Progenitor cell of endocrine pancreas (in vitro differentiated cells): ENCODE results near the gene KIF12. TPM values are rescaled to one million over a fixed set of nuclear protein-coding genes. Genes with fewer than 3 reads are reported as not detected.
"Not testable (repeated sequence)": the region's sequence is repeated elsewhere in the genome, so short reads cannot be mapped to it uniquely, and the experiment has no call there.

Source experiments
- DNase-seq: peaks from one replicate; pipeline ENCODE4 v3.0.0; 2021; ENCODE audit warnings: low spot score; ENCODE audit not compliant: unreplicated experiment
- H3K27ac Mint-ChIP-seq: 2 replicates; pipeline ENCODE4 v1.8.0; 2021; ENCODE audit warnings: mild to moderate bottlenecking, moderate library complexity, mixed read lengths
- H3K27me3 Mint-ChIP-seq: 2 replicates; pipeline ENCODE4 v1.8.0; 2021; ENCODE audit warnings: mixed read lengths
- H3K36me3 Mint-ChIP-seq: 2 replicates; pipeline ENCODE4 v1.8.0; 2022; ENCODE audit warnings: mixed read lengths; ENCODE audit not compliant: insufficient read depth
- H3K4me1 Mint-ChIP-seq: 2 replicates; pipeline ENCODE4 v1.8.0; 2021; ENCODE audit warnings: low read depth, mixed read lengths
- H3K4me3 Mint-ChIP-seq: 2 replicates; pipeline ENCODE4 v1.8.0; 2021; ENCODE audit warnings: low read depth, mild to moderate bottlenecking, moderate library complexity, mixed read lengths
- H3K9me3 Mint-ChIP-seq: 2 replicates; pipeline ENCODE4 v1.8.0; 2021; ENCODE audit warnings: low read depth, mixed read lengths
- CTCF ChIP-seq: fragments of 200-600 bp; sonication (generic); IDR thresholded peaks from one replicate; pipeline ENCODE4 v1.5.0; 2021; ENCODE audit warnings: antibody characterized with exemption, mild to moderate bottlenecking; ENCODE audit not compliant: unreplicated experiment
- total RNA-seq: library from RNA; stranded (reverse); gene quantifications from 2 replicates; pipeline ENCODE4 v1.2.1, GENCODE V29; 2021

The KIF12 gene
- total RNA-seq, 1 donor from 2014 or later = 176 TPM

GRCh38 chr9:114046875-114047274 is 52.2 kb downstream of the KIF12 start:
- Mint-ChIP-seq H3K36me3 (peaks cover 69% of the 10 kb centered on the region), H3K4me3 (no peak overlapping the region), H3K4me1 (peaks cover 3% of the 10 kb centered on the region), H3K9me3 (peaks cover 8% of the 10 kb centered on the region), H3K27me3 (no peaks in the 10 kb centered on the region), H3K27ac (no peak overlapping the region)
- no peak for DNase-seq
- TF ChIP-seq CTCF = no peak

GRCh38 chr9:114046237-114046755 is 52.8 kb downstream of the KIF12 start:
- peaks cover 3% of the 10 kb centered on the region for H3K4me1 Mint-ChIP-seq
- H3K36me3 Mint-ChIP-seq = peaks cover 69% of the 10 kb centered on the region
- peaks cover 8% of the 10 kb centered on the region for H3K9me3 Mint-ChIP-seq
- H3K27ac Mint-ChIP-seq = no peak overlapping the region
- H3K4me3 Mint-ChIP-seq = no peak overlapping the region
- no peak for TF ChIP-seq CTCF
- no peak for DNase-seq
- H3K27me3 Mint-ChIP-seq = no peaks in the 10 kb centered on the region

- not testable (repeated sequence) for H3K4me3 Mint-ChIP-seq, DNase-seq, H3K27ac Mint-ChIP-seq, H3K4me1 Mint-ChIP-seq, H3K27me3 Mint-ChIP-seq, H3K9me3 Mint-ChIP-seq
- H3K36me3 Mint-ChIP-seq = peaks cover 59% of the 10 kb centered on the region
These were observed 55.4 kb downstream of the KIF12 start for GRCh38 chr9:114043660-114044059.

Other genes with a start within 250 kb of the KIF12 start
- gene ZNF618, start 223.0 kb downstream of the KIF12 start, total RNA-seq = 75.3 and 85.8 TPM in 2 replicates
- 678 and 717 TPM in 2 replicates for gene AMBP, start 21.0 kb downstream of the KIF12 start, total RNA-seq
- gene COL27A1, start 56.2 kb upstream of the KIF12 start, total RNA-seq = 162 and 178 TPM in 2 replicates
- gene ORM1, start 223.8 kb upstream of the KIF12 start, total RNA-seq = 9.3 and 10.8 TPM in 2 replicates
- 3.2 and 5.4 TPM in 2 replicates for gene ORM2, start 230.6 kb upstream of the KIF12 start, total RNA-seq